ENCODE results near the gene TREM1. TPM values are rescaled to one million over a fixed set of nuclear protein-coding genes. Genes with fewer than 3 reads are reported as not detected.

TREM1 gene
- total RNA-seq, 2 donors from 2014 or later: 1.4 TPM; not detected in 1

- Histone ChIP-seq H3K36me3 (no peaks in the 10 kb centered on the region), H3K4me1 (peaks cover 8% of the 10 kb centered on the region), H3K27ac (no peak overlapping the region), H3K4me3 (no peak overlapping the region), H3K9ac (ENCODE audit: low read depth in 2 of 2, low read length in 2 of 2) (no peak overlapping the region), H3K9me3 (no peaks in the 10 kb centered on the region), H3K27me3 (no peaks in the 10 kb centered on the region)
- intact Hi-C loops (cut with DNase I): no loop called here
- DNase-seq: no peak
- TF ChIP-seq CTCF (IDR thresholded peaks at IDR 0.05): no peak
Observed at GRCh38 chr6:41321183-41321582, 34.7 kb upstream of the TREM1 start.

GRCh38 chr6:41318654-41319565, 32.4 kb upstream of the TREM1 start:
- Histone ChIP-seq H3K9me3 (no peaks in the 10 kb centered on the region), H3K9ac (ENCODE audit: low read depth in 2 of 2, low read length in 2 of 2) (no peak overlapping the region), H3K27me3 (no peaks in the 10 kb centered on the region), H3K4me1 (peaks cover 8% of the 10 kb centered on the region), H3K27ac (no peak overlapping the region), H3K36me3 (no peaks in the 10 kb centered on the region), H3K4me3 (peak overlapping the region; percentile 12)
- intact Hi-C loops (cut with DNase I): loop anchor here (10.0 kb wide), 1 partner anchor 224 kb away; no protein-coding TSS in a partner anchor
- DNase-seq: peak; percentile 75
- TF ChIP-seq CTCF (IDR thresholded peaks at IDR 0.05): peak; percentile 100

GRCh38 chr6:41318261-41318653, 31.8 kb upstream of the TREM1 start:
- Histone ChIP-seq H3K27me3 (no peaks in the 10 kb centered on the region), H3K27ac (no peak overlapping the region), H3K4me1 (peaks cover 8% of the 10 kb centered on the region), H3K9ac (ENCODE audit: low read depth in 2 of 2, low read length in 2 of 2) (no peak overlapping the region), H3K4me3 (no peak overlapping the region), H3K36me3 (no peaks in the 10 kb centered on the region), H3K9me3 (no peaks in the 10 kb centered on the region)
- no peak for DNase-seq
- intact Hi-C loops (cut with DNase I): loop anchor here (10.0 kb wide), 1 partner anchor 223 kb away; no protein-coding TSS in a partner anchor
- TF ChIP-seq CTCF (IDR thresholded peaks at IDR 0.05): no peak

GRCh38 chr6:41315943-41316620, 29.6 kb upstream of the TREM1 start:
- Histone ChIP-seq H3K36me3 (no peaks in the 10 kb centered on the region), H3K27me3 (no peaks in the 10 kb centered on the region), H3K27ac (no peak overlapping the region), H3K4me1 (peaks cover 8% of the 10 kb centered on the region), H3K4me3 (no peak overlapping the region), H3K9ac (ENCODE audit: low read depth in 2 of 2, low read length in 2 of 2) (no peak overlapping the region), H3K9me3 (no peaks in the 10 kb centered on the region)
- DNase-seq: no peak
- TF ChIP-seq CTCF (IDR thresholded peaks at IDR 0.05): no peak
- intact Hi-C loops (cut with DNase I): loop anchor here (10.0 kb wide), 1 partner anchor 221 kb away; no protein-coding TSS in a partner anchor

GRCh38 chr6:41315203-41315602, 28.7 kb upstream of the TREM1 start:
- Histone ChIP-seq H3K4me1 (peaks cover 8% of the 10 kb centered on the region), H3K4me3 (no peak overlapping the region), H3K9me3 (no peaks in the 10 kb centered on the region), H3K27me3 (no peaks in the 10 kb centered on the region), H3K27ac (no peak overlapping the region), H3K9ac (ENCODE audit: low read depth in 2 of 2, low read length in 2 of 2) (no peak overlapping the region), H3K36me3 (no peaks in the 10 kb centered on the region)
- DNase-seq: no peak
- intact Hi-C loops (cut with DNase I): loop anchor here (10.0 kb wide), 1 partner anchor 220 kb away; no protein-coding TSS in a partner anchor
- no peak for TF ChIP-seq CTCF (IDR thresholded peaks at IDR 0.05)
